Lower lobe of right lung (tissue), 2 donors: ENCODE results near the gene DARS1. TPM values are rescaled to one million over a fixed set of nuclear protein-coding genes. Genes with fewer than 3 reads are reported as not detected.

Source experiments
- ATAC-seq, 2 donors: fragments of 200-7000 bp; cut with Tn5 transposase; one replicate each; pipeline ENCODE4 v1.9.1; 2020 to 2022; ENCODE audit warnings: mild to moderate bottlenecking in 2 of 2, moderate library complexity in 2 of 2
- DNase-seq: peaks from one replicate; pipeline ENCODE4 v3.0.0-alpha.2; 2020
- H3K27ac ChIP-seq: fragments of 200-600 bp; one replicate; pipeline ENCODE4 v1.8.0; 2022
- H3K27me3 ChIP-seq: fragments of 200-600 bp; one replicate; pipeline ENCODE4 v1.8.0; 2022; ENCODE audit warnings: low read depth
- H3K36me3 ChIP-seq: fragments of 200-600 bp; one replicate; pipeline ENCODE4 v1.8.0; 2022; ENCODE audit warnings: mild to moderate bottlenecking
- H3K4me1 ChIP-seq: fragments of 200-600 bp; one replicate; pipeline ENCODE4 v1.8.0; 2022
- H3K4me3 ChIP-seq: fragments of 200-600 bp; one replicate; pipeline ENCODE4 v1.8.0; 2022; ENCODE audit warnings: mild to moderate bottlenecking
- H3K9me3 ChIP-seq: fragments of 200-600 bp; one replicate; pipeline ENCODE4 v1.8.0; 2022
- intact Hi-C: fragments of 100-400 bp; cut with DNase I; formaldehyde crosslinking; loops from one replicate; pipeline ENCODE4 v1.11.0; 2022
- total RNA-seq: library from RNA; stranded (reverse); fragmentation: NEBNext Ultra II Directional; extraction: Animal tissue kit (Norgen Biotek cat#: 25700); gene quantifications from one replicate; pipeline ENCODE4 v1.2.1, GENCODE V29; 2021
- TF ChIP-seq, protein P1 (sequence below): fragments of 200-600 bp; IDR thresholded peaks from one replicate; pipeline ENCODE4 v1.8.0; 2022; ENCODE audit warnings: antibody characterized with exemption, mild to moderate bottlenecking
- donor health status: DM: no; HTN: yes; CAD: no; lungs with severe emphysema.

DARS1 gene
- total RNA-seq, 1 donor from 2014 or later, result 50.0 TPM

GRCh38 chr2:135876066-135876711, 109.2 kb downstream of the DARS1 start, which contains the start of gene MCM6:
Gene MCM6, minus strand, starts transcription at chr2:135876443. Its CDS starts 78 bp downstream, at chr2:135876365.
- Histone ChIP-seq H3K36me3 (peaks cover 4% of the 10 kb centered on the region), H3K9me3 (no peaks in the 10 kb centered on the region), H3K27me3 (no peaks in the 10 kb centered on the region), H3K4me3 (peak within 1 kb of the TSS; percentile 82), H3K4me1 (peaks cover 17% of the 10 kb centered on the region), H3K27ac (peak within 1 kb of the TSS; percentile 82)
- peak; percentile 98 for DNase-seq
- intact Hi-C loops, result no loop called here
- TF ChIP-seq, protein P1, sequence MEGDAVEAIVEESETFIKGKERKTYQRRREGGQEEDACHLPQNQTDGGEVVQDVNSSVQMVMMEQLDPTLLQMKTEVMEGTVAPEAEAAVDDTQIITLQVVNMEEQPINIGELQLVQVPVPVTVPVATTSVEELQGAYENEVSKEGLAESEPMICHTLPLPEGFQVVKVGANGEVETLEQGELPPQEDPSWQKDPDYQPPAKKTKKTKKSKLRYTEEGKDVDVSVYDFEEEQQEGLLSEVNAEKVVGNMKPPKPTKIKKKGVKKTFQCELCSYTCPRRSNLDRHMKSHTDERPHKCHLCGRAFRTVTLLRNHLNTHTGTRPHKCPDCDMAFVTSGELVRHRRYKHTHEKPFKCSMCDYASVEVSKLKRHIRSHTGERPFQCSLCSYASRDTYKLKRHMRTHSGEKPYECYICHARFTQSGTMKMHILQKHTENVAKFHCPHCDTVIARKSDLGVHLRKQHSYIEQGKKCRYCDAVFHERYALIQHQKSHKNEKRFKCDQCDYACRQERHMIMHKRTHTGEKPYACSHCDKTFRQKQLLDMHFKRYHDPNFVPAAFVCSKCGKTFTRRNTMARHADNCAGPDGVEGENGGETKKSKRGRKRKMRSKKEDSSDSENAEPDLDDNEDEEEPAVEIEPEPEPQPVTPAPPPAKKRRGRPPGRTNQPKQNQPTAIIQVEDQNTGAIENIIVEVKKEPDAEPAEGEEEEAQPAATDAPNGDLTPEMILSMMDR, result peak; percentile 26
- peak; percentile 99 to 100 for ATAC-seq

- H3K27ac ChIP-seq, result peak overlapping the region; percentile 82
- ATAC-seq, result peak; percentile 77 to 82
- H3K4me3 ChIP-seq, result peak overlapping the region; percentile 82
- TF ChIP-seq, protein P1, result no peak
- DNase-seq, result peak; percentile 77
- intact Hi-C loops, result no loop called here
- H3K4me1 ChIP-seq, result peaks cover 17% of the 10 kb centered on the region
- H3K27me3 ChIP-seq, result no peaks in the 10 kb centered on the region
- H3K9me3 ChIP-seq, result no peaks in the 10 kb centered on the region
- H3K36me3 ChIP-seq, result peaks cover 10% of the 10 kb centered on the region
Measured at GRCh38 chr2:135875491-135876065, 109.8 kb downstream of the DARS1 start.

GRCh38 chr2:135874777-135875365, 110.6 kb downstream of the DARS1 start:
- no peak for ATAC-seq
- intact Hi-C loops, result no loop called here
- H3K4me1 ChIP-seq, result peaks cover 17% of the 10 kb centered on the region
- peaks cover 16% of the 10 kb centered on the region for H3K36me3 ChIP-seq
- no peak for DNase-seq
- TF ChIP-seq, protein P1, result no peak
- H3K27ac ChIP-seq, result no peak overlapping the region
- no peaks in the 10 kb centered on the region for H3K27me3 ChIP-seq
- no peaks in the 10 kb centered on the region for H3K9me3 ChIP-seq
- peak overlapping the region; percentile 82 for H3K4me3 ChIP-seq

DNA sequence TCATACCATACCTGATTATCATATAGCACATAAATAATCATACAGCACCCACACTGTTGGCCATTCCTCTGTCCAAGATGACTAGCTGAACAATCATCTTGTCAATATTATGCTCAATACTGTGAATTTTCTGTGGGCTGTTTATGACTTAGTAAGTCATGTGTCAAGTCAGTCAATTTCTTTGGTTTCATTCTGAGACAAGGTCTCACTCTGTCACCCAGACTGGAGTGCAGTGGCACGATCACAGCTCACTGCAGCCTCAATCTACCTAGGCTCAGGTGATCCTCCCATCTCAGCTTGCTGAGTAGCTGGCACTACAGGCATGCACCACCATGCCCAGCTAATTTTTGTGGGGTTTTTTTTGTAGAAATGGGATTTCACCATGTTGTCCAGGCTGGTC, 114.9 kb downstream of the DARS1 start:
- Histone ChIP-seq H3K9me3 (no peaks in the 10 kb centered on the region), H3K36me3 (peaks cover 50% of the 10 kb centered on the region), H3K4me1 (peaks cover 11% of the 10 kb centered on the region), H3K27ac (no peak overlapping the region), H3K4me3 (no peak overlapping the region), H3K27me3 (no peaks in the 10 kb centered on the region)
- TF ChIP-seq, protein P1, result no peak
- intact Hi-C loops, result no loop called here
- DNase-seq (no peak), ATAC-seq (no peak)

GRCh38 chr2:135863233-135863632, 122.2 kb downstream of the DARS1 start:
- Histone ChIP-seq H3K27ac (no peak overlapping the region), H3K27me3 (no peaks in the 10 kb centered on the region), H3K36me3 (peaks cover 72% of the 10 kb centered on the region), H3K4me3 (no peak overlapping the region), H3K4me1 (no peaks in the 10 kb centered on the region), H3K9me3 (no peaks in the 10 kb centered on the region)
- TF ChIP-seq, protein P1, result no peak
- DNase-seq, result no peak
- ATAC-seq, result no peak
- intact Hi-C loops, result no loop called here
